NCI-H2196 (cell line): Measurements from ENCODE around the gene S100A16.

Source experiments
- DNase-seq: peaks from one replicate; lab custom pipeline; 2025; ENCODE audit not compliant: unreplicated experiment; lab: John Stamatoyannopoulos, UW

S100A16 gene

DNA sequence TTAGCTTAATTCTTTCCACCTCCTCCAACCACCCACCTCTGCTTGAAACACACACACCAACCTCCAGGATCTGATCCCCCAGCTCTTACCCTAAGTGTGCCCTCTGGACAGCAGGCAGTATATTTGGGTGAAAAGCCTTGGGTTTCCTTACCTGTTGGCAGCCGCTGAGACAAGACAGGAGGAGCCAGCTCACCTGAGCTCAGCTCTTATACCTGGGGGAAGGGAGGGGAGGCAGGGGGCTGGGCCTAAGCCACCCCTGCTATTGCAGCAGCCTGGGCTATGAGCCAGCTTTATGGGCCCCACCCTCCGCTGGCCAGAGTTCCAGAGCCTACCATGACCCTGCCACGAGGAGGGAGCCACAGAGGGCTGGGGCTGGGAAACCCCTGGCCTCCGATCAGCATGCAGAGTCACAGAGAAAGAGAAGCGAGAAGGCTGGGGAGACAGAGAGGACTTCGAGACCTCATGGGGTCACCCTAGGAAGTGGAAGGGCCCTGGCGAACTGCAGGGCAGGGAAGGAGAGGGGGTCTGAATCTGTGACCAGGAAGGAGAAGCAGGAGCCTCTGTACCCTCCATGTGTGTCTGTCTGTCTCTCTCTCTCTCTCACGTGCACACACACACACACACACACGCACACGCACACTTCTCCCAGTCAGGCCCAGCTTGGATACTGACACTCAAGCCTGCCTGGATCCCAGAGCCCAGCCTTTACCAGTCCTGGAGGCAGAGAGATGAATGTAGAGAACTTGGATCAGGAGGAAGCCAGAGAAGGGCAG lies 3.4 kb upstream of the S100A16 start, which contains the start of gene S100A14:
S100A14 (minus strand) TSS at position 182 of the 773 bp plus-strand sequence. CDS start 467 bp downstream, outside the sequence.
- DNase-seq, result peak; percentile 48

DNA sequence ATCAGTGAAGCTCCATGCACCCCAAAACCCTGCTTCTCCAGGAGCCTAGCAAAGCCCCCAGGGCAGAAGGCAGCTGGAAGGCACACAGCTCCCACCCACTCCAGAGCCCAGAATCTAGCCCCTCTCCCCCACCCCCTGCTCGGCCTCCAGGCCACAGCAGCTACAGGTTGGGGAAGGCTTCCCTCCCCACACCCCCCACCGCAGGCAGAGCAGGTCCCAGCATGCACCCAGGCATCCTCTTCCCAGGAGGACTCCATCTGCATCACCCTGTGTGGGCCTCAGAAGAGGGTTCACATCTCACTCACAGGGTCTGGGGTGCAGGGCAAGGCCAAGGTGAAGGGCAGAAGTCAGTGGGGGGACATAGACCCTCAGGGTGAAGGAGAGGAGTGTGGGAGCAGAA lies 2.5 kb upstream of the S100A16 start:
- DNase-seq, result no peak

DNA sequence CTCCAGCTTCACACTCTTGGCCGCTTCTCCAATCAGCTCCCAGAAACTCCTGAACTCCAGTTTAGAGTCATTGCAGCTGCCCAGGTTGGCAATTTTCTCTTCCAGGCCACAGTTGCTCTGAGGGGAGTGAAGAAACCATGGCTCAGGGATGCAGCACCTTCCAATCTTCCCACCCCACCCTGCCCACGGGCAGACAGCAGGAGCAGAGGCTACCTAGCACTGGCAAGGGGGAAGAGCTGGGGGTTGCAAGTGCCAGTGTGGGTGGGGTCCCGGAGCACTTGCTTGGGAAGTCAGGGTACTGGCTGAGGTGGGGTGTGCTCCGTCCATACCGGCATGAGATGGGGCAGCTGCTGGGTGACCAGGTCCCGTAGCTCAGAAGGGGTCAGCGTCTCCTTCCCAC lies 2.0 kb upstream of the S100A16 start:
- no peak for DNase-seq

DNA sequence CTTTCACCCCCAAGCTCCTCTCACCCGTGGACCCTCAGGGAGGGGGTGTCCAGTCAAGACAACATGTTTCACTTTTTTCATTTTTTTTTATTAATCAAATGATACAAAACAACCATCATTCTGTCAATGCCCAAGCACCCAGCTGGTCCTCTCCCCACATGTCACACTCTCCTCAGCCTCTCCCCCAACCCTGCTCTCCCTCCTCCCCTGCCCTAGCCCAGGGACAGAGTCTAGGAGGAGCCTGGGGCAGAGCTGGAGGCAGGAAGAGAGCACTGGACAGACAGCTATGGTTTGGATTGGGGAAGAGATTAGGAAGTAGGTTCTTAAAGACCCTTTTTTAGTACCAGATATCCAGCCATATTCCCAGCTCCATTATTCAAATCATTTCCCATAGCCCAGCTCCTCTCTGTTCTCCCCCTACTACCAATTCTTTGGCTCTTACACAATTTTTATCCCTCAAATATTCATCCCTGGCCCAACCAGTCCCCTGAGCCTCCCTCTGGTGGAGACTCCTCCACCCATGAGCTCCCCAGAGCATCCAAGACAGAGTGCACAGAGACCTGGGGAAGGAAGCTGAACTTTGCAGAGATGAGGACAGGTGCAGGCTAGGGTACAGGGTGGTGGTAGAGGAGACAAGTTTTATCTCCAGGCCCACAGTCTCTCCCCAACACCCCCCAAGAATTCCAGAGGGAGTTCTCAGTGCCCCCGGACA lies 1.4 kb upstream of the S100A16 start:
- no peak for DNase-seq

DNA sequence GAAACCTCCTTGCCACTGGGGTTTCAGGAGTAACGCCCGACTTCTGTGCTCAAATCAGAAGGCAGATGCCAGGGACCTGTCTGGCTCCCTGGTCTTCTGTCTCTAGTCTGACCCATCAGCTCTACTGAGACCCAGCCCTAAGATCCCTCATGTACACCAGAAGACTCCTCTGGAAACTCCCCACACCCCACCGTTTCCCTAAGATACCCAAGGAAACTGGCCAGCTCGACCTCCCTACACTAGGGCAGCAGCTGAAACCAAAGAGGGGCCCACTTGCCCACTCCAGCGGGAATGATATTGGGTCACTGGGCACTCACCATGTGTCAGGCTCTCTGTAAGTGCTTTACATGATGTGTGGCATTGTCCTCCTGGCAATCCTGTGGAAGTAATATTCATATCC lies 469 bp upstream of the S100A16 start:
- no peak for DNase-seq

DNA sequence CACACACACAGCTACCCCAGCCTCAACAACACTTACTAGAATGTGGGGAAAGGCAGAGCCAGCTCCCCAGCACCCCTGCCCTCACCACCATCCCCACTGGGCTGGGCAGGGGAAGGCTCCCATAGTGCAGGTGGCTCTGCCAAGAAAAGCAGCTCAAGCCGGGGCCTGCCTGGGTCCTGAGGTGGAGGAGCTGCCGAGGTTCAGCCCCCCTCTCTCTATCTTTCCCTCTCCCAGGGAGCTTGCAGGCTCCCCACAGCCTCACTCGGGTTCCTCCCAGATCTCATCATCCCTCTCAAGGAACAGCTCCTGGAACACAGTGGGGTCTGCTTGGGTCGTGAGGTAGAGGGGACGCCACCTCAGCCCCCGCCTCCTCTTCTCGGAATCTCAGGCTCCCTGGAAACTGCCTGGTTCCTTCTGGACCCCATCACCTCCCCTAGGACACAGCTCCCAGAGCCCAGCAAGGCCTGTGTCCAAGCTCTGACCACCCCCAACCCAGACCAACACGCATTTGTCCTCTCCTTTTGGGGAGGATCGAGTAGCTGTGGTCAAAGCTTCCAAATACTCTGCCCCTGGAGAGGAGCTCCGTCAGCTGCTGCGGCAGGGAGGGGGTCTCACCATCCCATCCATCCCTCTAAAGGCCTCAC lies 704 bp downstream of the S100A16 start:
- no peak for DNase-seq

DNA sequence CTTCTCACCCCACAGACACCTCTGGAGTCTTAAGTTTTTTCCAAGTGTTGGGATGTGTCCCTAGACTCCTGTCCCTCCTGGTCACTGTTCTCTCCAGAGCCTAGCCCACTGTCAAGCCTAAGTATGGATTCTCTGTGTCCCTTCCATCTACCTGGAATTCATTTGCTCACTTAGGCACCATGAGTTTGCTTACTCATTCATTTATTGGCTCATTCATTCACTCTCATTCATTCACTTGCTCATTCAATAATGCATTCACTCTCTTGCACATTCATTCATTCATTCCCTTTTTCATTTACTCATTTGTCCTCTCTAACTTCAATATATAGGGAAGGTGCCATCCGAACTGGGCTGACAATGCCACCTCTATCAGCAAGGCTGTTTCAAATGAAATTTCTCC lies 1.6 kb downstream of the S100A16 start:
- no peak for DNase-seq

DNA sequence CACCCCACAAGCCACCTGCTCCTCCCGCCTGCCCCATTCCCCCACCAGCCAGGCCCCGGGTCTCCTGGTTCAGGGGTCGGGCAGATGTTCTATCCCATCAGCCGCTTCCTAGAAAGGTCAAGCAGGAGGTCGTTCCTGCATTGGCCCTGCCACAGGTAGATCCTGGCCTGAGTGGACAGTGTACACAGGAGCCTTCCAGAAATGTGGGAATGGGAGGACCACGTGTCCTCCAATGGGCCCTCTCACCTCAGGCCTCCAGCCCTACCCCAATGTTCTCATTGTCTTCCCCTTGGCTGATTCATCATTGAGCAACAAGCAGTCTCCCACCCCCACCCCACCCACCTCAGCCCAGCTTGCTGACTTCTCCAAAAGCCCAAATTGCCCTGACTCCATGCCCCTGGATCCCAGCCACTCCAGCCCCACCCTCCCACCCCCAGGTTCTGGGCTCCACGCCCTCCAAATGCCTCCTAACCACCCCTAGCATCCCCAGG lies 2.1 kb downstream of the S100A16 start:
- DNase-seq, result no peak

DNA sequence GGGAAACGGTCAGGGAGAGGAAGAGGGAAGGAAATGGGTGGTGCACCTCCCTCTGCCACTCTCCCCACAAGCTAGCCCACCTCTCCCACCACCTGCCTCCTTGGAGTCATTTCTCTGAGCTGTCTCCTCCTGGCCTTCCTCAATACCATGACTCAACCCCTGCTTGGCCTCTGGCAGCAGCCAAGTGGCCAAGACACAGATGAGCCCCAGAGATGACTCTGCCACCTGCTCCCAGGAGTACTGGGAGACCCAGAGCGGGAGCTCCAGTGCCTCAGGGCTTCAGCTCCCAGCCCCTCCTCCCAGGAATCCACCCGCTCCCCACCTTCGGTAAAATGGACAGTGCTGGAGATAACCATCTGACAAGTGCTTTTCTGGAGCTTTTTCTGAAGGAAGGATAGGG lies 2.6 kb downstream of the S100A16 start:
- no peak for DNase-seq

DNA sequence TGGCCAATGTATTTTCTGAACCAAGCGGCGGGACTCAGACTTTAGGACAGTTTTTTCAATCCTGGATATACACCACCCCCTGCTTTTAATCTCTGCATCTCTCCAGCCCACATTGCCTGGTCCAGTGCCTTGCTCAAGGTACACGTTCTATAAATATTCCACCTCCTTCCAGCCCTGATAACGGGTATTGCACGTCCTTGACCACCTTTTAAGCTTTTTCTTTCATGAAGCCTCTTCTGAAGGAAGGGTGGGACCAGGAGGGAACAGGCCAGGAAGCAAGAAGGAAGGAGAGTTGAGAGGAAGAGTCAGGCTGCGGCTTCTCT lies 3.4 kb downstream of the S100A16 start:
- no peak for DNase-seq

DNA sequence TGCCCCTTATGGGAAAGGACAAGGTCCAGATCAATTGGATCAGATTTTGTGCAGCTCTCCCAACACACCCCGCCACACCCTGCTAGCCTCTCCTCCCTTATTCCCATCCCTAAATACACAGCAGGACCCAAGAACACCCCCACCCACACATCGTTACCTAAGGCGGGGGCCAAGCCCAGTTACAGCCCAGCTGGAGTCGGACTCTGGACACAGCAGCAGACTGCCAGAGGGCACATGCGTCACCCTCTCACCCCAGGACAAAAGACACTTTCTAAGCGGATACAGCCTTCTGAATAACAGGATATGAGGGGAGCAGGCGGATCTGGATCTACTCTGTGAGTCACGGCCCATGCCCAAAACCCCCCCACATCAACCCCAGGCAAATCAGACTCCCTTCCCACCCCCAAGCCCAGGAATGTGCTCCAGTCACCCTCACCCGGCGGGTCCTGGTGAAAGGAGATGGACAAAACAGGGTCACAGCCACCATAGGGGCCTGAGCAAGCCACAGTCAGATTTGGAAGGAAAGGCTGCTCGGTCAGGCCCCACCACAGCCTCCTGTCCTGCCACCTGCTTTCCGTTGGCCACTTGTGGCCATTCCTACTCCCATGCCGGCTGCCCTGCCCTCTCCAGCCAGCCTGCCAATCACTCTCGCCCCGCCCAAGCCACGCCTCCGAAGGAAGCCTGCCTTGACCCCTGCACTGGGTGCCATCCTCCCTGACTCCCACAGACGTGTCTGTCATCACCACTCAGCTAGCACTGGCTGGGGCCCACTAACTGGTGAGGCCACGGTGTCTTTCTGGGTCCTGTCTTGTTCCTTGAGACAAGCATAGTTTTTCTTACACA lies 4.0 kb downstream of the S100A16 start:
- DNase-seq, result no peak

DNA sequence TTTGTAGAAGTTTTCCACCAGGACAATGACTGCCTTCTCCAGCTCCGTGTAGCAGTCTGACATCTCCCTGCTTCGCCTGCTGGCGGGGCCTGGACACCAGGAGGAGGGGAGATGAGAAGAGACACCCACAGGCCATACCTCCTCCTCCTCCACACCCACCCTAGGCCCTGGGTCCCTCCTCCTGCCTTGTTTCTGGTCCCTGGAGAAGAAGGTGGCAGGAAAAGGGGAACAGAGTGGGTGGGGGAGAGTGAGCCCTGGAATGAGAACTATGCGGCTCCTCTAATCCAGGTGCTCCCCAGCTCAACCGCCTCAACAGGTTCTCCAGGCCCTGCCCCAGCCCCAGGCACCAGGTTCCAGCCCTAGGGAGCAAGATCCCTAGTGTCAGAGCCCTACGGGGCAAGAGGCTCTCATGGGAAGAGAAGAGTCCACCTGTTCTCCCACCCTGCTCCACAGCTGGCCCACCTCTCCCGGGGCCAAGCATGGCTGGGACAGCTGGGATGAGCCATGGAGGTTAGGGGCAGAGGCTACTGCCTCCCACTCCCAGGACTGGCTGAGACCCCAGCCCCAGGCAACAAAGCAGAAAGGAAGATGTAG lies 4.8 kb downstream of the S100A16 start:
- DNase-seq, result no peak

DNA sequence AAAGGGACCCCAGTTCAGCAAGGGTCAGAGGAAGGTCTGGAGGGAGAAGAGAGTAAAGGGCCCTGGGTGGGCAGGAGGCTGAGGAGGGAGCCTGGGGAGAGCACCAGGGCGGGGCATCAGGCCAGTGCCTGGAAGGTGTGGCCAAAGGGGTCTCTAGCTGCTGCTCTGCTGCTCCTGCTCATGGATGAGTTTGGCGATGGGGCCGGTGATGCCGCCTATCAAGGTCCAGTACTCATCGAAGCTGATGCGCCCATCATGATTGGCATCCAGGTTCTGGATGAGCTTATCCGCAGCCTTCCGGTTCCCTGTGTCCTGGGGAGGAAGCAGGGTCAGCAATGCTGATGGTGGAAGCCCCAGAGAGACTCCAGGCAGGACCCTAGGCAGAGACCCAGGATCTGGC lies 5.6 kb downstream of the S100A16 start:
- no peak for DNase-seq

DNA sequence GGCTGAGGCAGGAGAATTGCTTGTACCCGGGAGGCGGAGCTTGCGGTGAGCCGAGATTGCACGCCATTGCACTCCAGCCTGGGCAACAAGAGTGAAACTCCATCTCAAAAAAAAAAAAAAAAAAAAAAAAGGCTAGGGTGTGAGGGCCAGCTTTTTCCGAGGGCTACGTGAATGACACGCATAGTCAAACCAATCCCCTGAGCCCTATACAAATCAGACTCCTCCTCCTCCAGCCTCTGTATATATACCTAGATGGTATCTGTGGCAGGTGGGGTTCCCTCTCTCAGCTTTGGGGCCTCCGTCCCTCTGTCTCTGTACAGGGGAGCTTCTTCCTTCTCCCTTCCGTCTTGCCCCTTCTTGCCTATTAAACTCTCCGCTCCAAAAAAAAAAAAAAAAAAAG lies 6.7 kb downstream of the S100A16 start:
- DNase-seq, result no peak

DNA sequence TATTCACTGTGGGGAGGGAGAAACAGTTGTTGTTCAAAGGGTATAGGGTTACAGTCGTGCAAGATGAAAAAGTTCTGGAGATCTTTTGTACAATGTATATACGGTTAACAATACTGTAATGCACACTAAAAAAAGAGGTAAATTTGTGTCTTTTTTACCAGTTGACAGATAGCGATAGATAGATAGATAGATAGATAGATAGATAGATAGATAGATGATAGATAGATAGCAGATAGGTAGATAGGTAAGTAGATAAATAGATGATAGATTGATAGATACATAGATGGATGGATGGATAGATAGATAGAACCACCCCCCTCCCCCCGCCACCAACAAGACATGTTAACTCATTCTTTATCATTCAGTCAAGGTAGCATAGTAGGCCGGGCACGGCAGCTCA lies 10.2 kb downstream of the S100A16 start:
- DNase-seq, result no peak

DNA sequence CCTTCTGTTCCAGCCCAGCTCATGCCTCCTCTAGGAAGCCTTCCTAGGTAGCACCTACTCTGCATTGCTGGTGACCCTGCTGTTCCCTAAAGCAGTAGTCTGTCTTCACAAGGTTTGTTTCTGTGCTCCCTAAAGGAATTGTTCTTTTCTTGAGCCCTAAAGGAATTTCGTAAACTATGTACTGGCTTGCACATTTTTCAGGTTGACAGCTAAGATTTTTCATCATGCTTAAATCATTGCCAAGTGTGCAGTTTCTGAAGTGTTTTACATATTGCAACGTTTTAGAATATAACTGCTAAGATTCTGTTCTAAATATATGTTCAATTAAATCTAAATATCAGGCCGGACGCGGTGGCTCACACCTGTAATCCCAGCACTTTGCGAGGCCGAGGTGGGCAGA lies 13.1 kb downstream of the S100A16 start:
- no peak for DNase-seq

DNA sequence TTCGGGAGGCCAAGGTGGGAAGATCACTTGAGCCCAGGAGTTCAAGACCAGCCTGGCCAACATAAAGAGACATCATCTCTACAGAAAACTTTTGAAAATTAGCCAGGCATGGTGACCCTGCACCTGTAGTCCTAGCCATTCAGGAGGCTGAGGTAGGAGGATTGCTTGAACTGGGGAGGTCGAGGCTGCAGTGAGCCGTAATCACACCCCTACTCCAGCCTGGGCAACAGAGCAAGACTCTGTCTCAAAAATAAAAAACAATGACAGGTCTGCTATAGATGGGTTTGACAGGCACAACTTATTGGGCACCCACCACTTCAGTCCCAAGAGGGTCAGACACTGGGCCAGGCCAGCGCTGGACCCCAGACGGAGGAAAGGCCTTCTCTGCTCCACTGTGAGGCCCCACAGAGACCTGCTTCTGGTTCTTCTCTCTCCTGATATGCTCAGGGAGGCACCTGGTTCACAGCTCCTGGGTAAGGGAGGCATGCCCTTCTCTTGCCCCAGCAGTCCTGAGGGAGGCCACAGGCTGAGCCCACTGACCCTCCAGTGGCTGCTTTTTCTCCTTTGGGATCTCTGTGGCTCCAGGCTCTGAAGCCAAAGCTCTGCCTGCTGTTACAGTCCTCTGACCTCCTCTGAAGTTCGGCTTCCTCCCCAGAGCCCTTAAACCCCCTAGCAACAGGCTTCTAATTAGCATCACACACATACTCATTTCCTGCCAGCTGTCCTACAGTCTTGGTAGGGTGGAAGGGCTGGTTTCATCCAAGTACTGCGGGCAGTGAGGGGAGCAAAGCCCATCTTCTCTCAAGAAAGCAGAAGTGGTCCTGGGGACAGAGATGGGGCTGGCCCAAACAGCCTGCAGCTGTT lies 14.4 kb downstream of the S100A16 start:
- DNase-seq, result no peak

DNA sequence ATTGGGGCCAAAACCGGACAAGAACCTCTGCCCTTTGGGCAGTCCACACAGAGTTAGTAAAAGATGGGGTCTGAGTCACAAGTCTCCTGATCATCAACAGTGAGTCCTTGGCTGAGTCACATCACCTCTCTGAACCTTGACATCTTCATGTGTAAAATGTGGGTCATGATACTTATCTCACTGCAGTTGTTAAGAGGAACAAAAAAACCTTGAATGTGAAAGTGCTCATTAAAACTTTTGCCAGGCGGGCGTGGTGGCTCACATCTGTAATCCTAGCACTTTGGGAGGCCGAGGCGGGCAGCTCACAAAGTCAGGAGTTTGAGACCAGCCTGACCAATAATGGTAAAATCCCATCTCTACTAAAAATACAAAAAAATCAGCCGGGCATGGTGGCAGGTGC lies 15.7 kb downstream of the S100A16 start:
- DNase-seq, result no peak

DNA sequence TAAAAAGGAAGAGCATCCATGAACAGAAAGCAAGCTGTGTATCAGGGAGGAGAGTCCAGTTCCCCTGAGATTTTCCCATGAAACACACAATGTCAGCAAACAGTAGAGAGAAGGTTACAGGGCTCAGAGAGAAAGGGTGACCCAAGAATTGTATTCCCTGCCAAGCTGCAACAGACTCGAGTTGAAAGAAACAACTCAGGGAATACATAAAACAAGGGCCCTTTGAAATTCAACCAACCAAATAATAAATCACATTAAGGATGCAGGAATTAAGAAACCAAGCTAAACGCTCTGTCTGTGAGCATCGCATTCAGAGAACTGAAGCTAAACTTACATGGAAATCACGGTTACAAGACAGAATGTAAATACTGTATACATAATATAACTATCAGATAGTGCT lies 20.2 kb downstream of the S100A16 start:
- no peak for DNase-seq

DNA sequence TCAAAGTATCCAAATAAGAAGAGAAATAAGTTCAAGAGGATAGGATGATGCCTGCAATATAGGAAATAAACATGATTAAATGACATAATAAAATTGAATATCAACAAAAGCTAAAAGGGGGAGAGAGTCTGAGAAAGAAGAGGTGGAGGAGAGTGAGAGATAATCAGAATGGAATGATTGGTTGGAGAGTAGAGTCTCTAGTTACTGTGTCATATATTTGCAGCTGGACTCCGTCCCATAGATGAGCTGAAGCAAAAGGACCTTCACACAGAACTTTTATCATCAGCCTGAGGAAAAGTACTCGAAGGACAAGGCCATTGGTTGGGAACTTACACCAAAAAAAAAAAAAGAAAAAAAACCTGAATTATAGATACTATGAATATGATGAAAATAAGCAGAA lies 24.5 kb downstream of the S100A16 start:
- no peak for DNase-seq
